IMR-90 (cell line): ENCODE data around the gene NKX6-1. TPM values are rescaled to one million over a fixed set of nuclear protein-coding genes. Genes with fewer than 3 reads are reported as not detected.

Experiments
- ATAC-seq: fragments of 200-7000 bp; cut with Tn5 transposase; 2 replicates; pipeline ENCODE4 v1.9.1; 2020; ENCODE audit warnings: low read depth, mild to moderate bottlenecking, moderate library complexity
- BruUV-seq: library from RNA; stranded (reverse); fragments of 400-500 nt; replicated peaks from 2 replicates; lab custom pipeline; 2021; lab: Mats Ljungman, UMichigan
- CTCF ChIA-PET: fragments of 300-600 bp; formaldehyde crosslinking; extraction: SDS; loops from one replicate; lab custom pipeline; 2021; ENCODE audit warnings: antibody characterized with exemption; lab: Yijun Ruan, JAX
- POLR2A ChIA-PET: fragments of 300-600 bp; sonication (Branson Sonifier 250); formaldehyde crosslinking; loops from one replicate; lab custom pipeline; 2022; ENCODE audit warnings: antibody characterized with exemption; ENCODE audit not compliant: unreplicated experiment; lab: Charles Lee
- DNase-seq: peaks from one replicate; pipeline ENCODE4 v3.0.0; 2013
- H2AFZ ChIP-seq: replicated peaks from 2 replicates; pipeline ENCODE3; 2013; ENCODE audit warnings: low read length, mild to moderate bottlenecking; ENCODE audit not compliant: poor library complexity
- H2AK5ac ChIP-seq: 2 replicates; pipeline ENCODE4 v1.6.1; 2013; ENCODE audit warnings: low read depth, low read length, inconsistent platforms
- H2AK9ac ChIP-seq: replicated peaks from 2 replicates; pipeline ENCODE3; 2013; ENCODE audit warnings: mild to moderate bottlenecking, low read depth, low read length, moderate library complexity; ENCODE audit not compliant: poor library complexity
- H2BK120ac ChIP-seq: 2 replicates; pipeline ENCODE4 v1.6.1; 2013; ENCODE audit warnings: low read depth, low read length, inconsistent platforms
- H2BK15ac ChIP-seq: 3 replicates; pipeline ENCODE4 v1.6.1; 2013; ENCODE audit warnings: low read depth, low read length, inconsistent platforms
- H2BK20ac ChIP-seq: 2 replicates; pipeline ENCODE4 v1.6.1; 2013; ENCODE audit warnings: low read depth, mild to moderate bottlenecking, inconsistent platforms, low read length, moderate library complexity
- H2BK5ac ChIP-seq: 2 replicates; pipeline ENCODE4 v1.6.1; 2013; ENCODE audit warnings: mild to moderate bottlenecking, low read depth, low read length, inconsistent platforms; ENCODE audit not compliant: poor library complexity, severe bottlenecking
- H3K14ac ChIP-seq: replicated peaks from 2 replicates; pipeline ENCODE4 v1.6.1; 2013; ENCODE audit warnings: low read depth, low read length, inconsistent platforms
- H3K18ac ChIP-seq: 2 replicates; pipeline ENCODE4 v1.6.1; 2013; ENCODE audit warnings: low read depth, low read length, control low read depth
- H3K23ac ChIP-seq: 2 replicates; pipeline ENCODE4 v1.6.1; 2013; ENCODE audit warnings: low read depth, low read length, inconsistent platforms
- H3K27ac ChIP-seq: 2 replicates; pipeline ENCODE4 v1.5.1; 2013; ENCODE audit warnings: mild to moderate bottlenecking, control low read depth, low read length; ENCODE audit not compliant: insufficient read depth
- H3K27me3 ChIP-seq: 2 replicates; pipeline ENCODE4 v1.6.1; 2013; ENCODE audit warnings: low read length; ENCODE audit not compliant: control insufficient read depth, insufficient read depth
- H3K36me3 ChIP-seq: 2 replicates; pipeline ENCODE4 v1.6.1; 2013; ENCODE audit warnings: low read length, mixed read lengths; ENCODE audit not compliant: control insufficient read depth, insufficient read depth
- H3K4ac ChIP-seq: 2 replicates; pipeline ENCODE4 v1.6.1; 2013; ENCODE audit warnings: low read depth, low read length, inconsistent platforms
- H3K4me1 ChIP-seq: 2 replicates; pipeline ENCODE4 v1.6.1; 2013; ENCODE audit warnings: low read length, mixed read lengths; ENCODE audit not compliant: control insufficient read depth, insufficient read depth
- H3K4me2 ChIP-seq: 2 replicates; pipeline ENCODE4 v1.6.1; 2013; ENCODE audit warnings: low read depth, mild to moderate bottlenecking, control low read depth, low read length, moderate library complexity
- H3K4me3 ChIP-seq: 2 replicates; pipeline ENCODE4 v1.5.1; 2013; ENCODE audit warnings: low read depth, mild to moderate bottlenecking, control low read depth, low read length, moderate library complexity; ENCODE audit not compliant: insufficient read depth
- H3K56ac ChIP-seq: 2 replicates; pipeline ENCODE4 v1.6.1; 2013; ENCODE audit warnings: low read length, inconsistent platforms; ENCODE audit not compliant: insufficient read depth; ENCODE audit errors: extremely low read depth
- H3K79me1 ChIP-seq, 2 experiments: 2 replicates each; pipeline ENCODE4 v1.6.1; 2013; ENCODE audit warnings: low read length in 2 of 2, inconsistent platforms in 1 of 2, low read depth in 1 of 2
- H3K9ac ChIP-seq: 2 replicates; pipeline ENCODE4 v1.6.1; 2013; ENCODE audit warnings: low read depth, low read length, control low read depth
- H3K9me1 ChIP-seq: 2 replicates; pipeline ENCODE4 v1.6.1; 2013; ENCODE audit warnings: low read length, inconsistent platforms; ENCODE audit not compliant: insufficient read depth
- H3K9me3 ChIP-seq: 2 replicates; pipeline ENCODE4 v1.6.1; 2013; ENCODE audit warnings: low read length; ENCODE audit not compliant: control insufficient read depth, insufficient read depth
- H4K20me1 ChIP-seq: 2 replicates; pipeline ENCODE4 v1.6.1; 2013; ENCODE audit warnings: low read length, inconsistent platforms; ENCODE audit not compliant: insufficient read depth
- H4K5ac ChIP-seq: 2 replicates; pipeline ENCODE4 v1.6.1; 2013; ENCODE audit warnings: mild to moderate bottlenecking, low read depth, low read length, control low read depth
- H4K8ac ChIP-seq, 2 experiments: 2 replicates each; pipeline ENCODE4 v1.6.1; 2013; ENCODE audit warnings: low read depth in 2 of 2, low read length in 2 of 2, control low read depth in 1 of 2, inconsistent platforms in 1 of 2
- H4K91ac ChIP-seq: 2 replicates; pipeline ENCODE4 v1.6.1; 2013; ENCODE audit warnings: low read depth, low read length, inconsistent platforms; ENCODE audit not compliant: insufficient read depth
- BHLHE40 ChIP-seq: fragments of 150-350 bp; IDR thresholded peaks from 2 replicates; pipeline ENCODE4 v1.6.1; 2016; ENCODE audit warnings: mild to moderate bottlenecking, low read depth, low read length
- CEBPB ChIP-seq: IDR thresholded peaks from 2 replicates; pipeline ENCODE4 v1.6.1; 2012; ENCODE audit warnings: low read depth, low read length, improper control_type of control experiment
- CHD1 ChIP-seq: IDR thresholded peaks from 2 replicates; pipeline ENCODE4 v1.6.1; 2012; ENCODE audit warnings: low read depth, low read length, improper control_type of control experiment
- NFE2L2 ChIP-seq: fragments of 150-350 bp; IDR thresholded peaks from 2 replicates; pipeline ENCODE4 v1.6.1; 2016; ENCODE audit warnings: low read depth, mild to moderate bottlenecking, low read length
- WGBS, 2 experiments: methylation state at CpG; one replicate each; pipeline versions ENCODE4 v1.1.5 to v1.1.7; 2013; ENCODE audit warnings: missing lambda C conversion rate in 2 of 2; ENCODE audit not compliant: insufficient read length in 1 of 2; ENCODE audit errors: extremely low coverage in 2 of 2; 5-methylcytosine and 5-hydroxymethylcytosine counted together
- dilution Hi-C: fragments of 300-500 bp; cut with HindIII; formaldehyde crosslinking; loops from one replicate; pipeline ENCODE4 v1.14.3; 2018; ENCODE audit warnings: low sequenced_read_pairs; ENCODE audit not compliant: unreplicated experiment
- in situ Hi-C: fragments of 300-500 bp; cut with MboI; formaldehyde crosslinking; loops from 3 replicates; pipeline ENCODE4 v1.14.3; 2019; ENCODE audit warnings: low sequenced_read_pairs, inconsistent platforms, mixed read lengths
- intact Hi-C: fragments of 100-400 bp; cut with micrococcal nuclease; formaldehyde crosslinking; loops from 2 replicates; pipeline ENCODE4 v1.10.0; 2022
- polyA plus RNA-seq, 3 experiments: library from polyadenylated mRNA; depleted of rRNA; stranded (reverse); fragments of >200 nt; gene quantifications; 2 replicates each; pipeline ENCODE4 v1.2.3, GENCODE V29; 2012; ENCODE audit warnings: low replicate concordance in 1 of 3
- total RNA-seq: library from RNA; depleted of rRNA; stranded (reverse); fragments of >200 nt; gene quantifications from 2 replicates; pipeline ENCODE4 v1.2.3, GENCODE V29; 2012
- TF ChIP-seq, protein P1 (sequence below): fragments of 150-350 bp; IDR thresholded peaks from 2 replicates; pipeline ENCODE4 v1.6.1; 2016; ENCODE audit warnings: low read depth, mild to moderate bottlenecking, low read length, moderate library complexity, borderline replicate concordance

NKX6-1 gene
- total and polyA plus RNA-seq, 2 of the 4 experiments (the other 2 are of a cell fraction): under 0.01 to 0.24 TPM

GRCh38 chr4:84502333-84502954 lies 3.4 kb upstream of the NKX6-1 start:
- dilution Hi-C loops: no loop called here
- ATAC-seq: no peak
- BruUV-seq: no TSS peak

More at GRCh38 chr4:84502333-84502954, 3.4 kb upstream of the NKX6-1 start:
- Histone ChIP-seq H3K36me3 (no peaks in the 10 kb centered on the region), H2BK5ac (no peak overlapping the region), H4K5ac (no peak overlapping the region), H3K9me1 (no peaks in the 10 kb centered on the region), H2BK15ac (no peak overlapping the region), H3K14ac (no peak overlapping the region), H3K9ac (no peak overlapping the region), H3K27me3 (peaks cover 62% of the 10 kb centered on the region), H3K18ac (no peak overlapping the region), H3K4me3 (no peak overlapping the region), H3K4ac (no peak overlapping the region), H2BK120ac (no peak overlapping the region), H2AFZ (no peak overlapping the region), H2BK20ac (no peak overlapping the region), H3K56ac (no peak overlapping the region), H3K9me3 (peaks cover 11% of the 10 kb centered on the region), H4K91ac (no peak overlapping the region), H4K20me1 (no peaks in the 10 kb centered on the region), H4K8ac (no peak overlapping the region), H3K4me2 (no peak overlapping the region), H3K4me1 (no peaks in the 10 kb centered on the region), H3K79me1 (no peaks in the 10 kb centered on the region), H2AK5ac (no peak overlapping the region), H2AK9ac (no peak overlapping the region), H3K23ac (no peak overlapping the region), H3K27ac (no peak overlapping the region)
- intact Hi-C loops (loop anchor here (10.0 kb wide), 1 partner anchor 248 kb away; no protein-coding TSS in a partner anchor), in situ Hi-C loops (loop anchor here (10.0 to 25.0 kb wide), 3 partner anchors 728 to 990 kb away; no protein-coding TSS in a partner anchor)
- POLR2A ChIA-PET: no interaction called here
- no CpG with 5 or more reads among the region's 14 CpGs for WGBS, 2 experiments
- DNase-seq: no peak
- TF ChIP-seq BHLHE40 (no peak), NFE2L2 (no peak), CHD1 (no peak), CEBPB (no peak)
- TF ChIP-seq, protein P1, sequence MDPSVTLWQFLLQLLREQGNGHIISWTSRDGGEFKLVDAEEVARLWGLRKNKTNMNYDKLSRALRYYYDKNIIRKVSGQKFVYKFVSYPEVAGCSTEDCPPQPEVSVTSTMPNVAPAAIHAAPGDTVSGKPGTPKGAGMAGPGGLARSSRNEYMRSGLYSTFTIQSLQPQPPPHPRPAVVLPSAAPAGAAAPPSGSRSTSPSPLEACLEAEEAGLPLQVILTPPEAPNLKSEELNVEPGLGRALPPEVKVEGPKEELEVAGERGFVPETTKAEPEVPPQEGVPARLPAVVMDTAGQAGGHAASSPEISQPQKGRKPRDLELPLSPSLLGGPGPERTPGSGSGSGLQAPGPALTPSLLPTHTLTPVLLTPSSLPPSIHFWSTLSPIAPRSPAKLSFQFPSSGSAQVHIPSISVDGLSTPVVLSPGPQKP: no peak
- CTCF ChIA-PET: interaction anchor here (1.3 kb wide), 1 partner anchor 20 kb away, joined by 4 read pairs; no protein-coding TSS in a partner anchor
